Upper lobe of right lung (tissue), 1 donor: ENCODE data around the gene HSPA1B. TPM values are rescaled to one million over a fixed set of nuclear protein-coding genes. Genes with fewer than 3 reads are reported as not detected.
"Not testable (repeated sequence)": the region's sequence is repeated elsewhere in the genome, so short reads cannot be mapped to it uniquely, and the experiment has no call there.

Experiments
- ATAC-seq: fragments of 200-7000 bp; cut with Tn5 transposase; one replicate; pipeline ENCODE4 v1.9.1; 2020; ENCODE audit warnings: mild to moderate bottlenecking, moderate library complexity
- DNase-seq: peaks from one replicate; pipeline ENCODE4 v3.0.0-alpha.2; 2020
- H3K27ac ChIP-seq: fragments of 200-600 bp; one replicate; pipeline ENCODE4 v1.8.0; 2022
- H3K27me3 ChIP-seq: fragments of 200-600 bp; one replicate; pipeline ENCODE4 v1.8.0; 2022; ENCODE audit warnings: mild to moderate bottlenecking
- H3K36me3 ChIP-seq: fragments of 200-600 bp; one replicate; pipeline ENCODE4 v1.8.0; 2022
- H3K4me1 ChIP-seq: fragments of 200-600 bp; one replicate; pipeline ENCODE4 v1.8.0; 2022
- H3K4me3 ChIP-seq: fragments of 200-600 bp; one replicate; pipeline ENCODE4 v1.8.0; 2022; ENCODE audit warnings: mild to moderate bottlenecking
- H3K9me3 ChIP-seq: fragments of 200-600 bp; one replicate; pipeline ENCODE4 v1.8.0; 2022
- intact Hi-C: fragments of 100-400 bp; cut with DNase I; formaldehyde crosslinking; loops from one replicate; pipeline ENCODE4 v1.11.0; 2022
- total RNA-seq: library from RNA; stranded (reverse); fragmentation: NEBNext Ultra II Directional; extraction: Animal tissue kit (Norgen Biotek cat#: 25700); gene quantifications from one replicate; pipeline ENCODE4 v1.2.1, GENCODE V29; 2021
- TF ChIP-seq, protein P1 (sequence below): fragments of 200-600 bp; IDR thresholded peaks from one replicate; pipeline ENCODE4 v1.8.0; 2022; ENCODE audit warnings: antibody characterized with exemption
- donor health status: DM: no; HTN: yes; CAD: no; lungs with severe emphysema.

HSPA1B gene
- total RNA-seq, 1 donor from 2014 or later = 112 TPM

DNA sequence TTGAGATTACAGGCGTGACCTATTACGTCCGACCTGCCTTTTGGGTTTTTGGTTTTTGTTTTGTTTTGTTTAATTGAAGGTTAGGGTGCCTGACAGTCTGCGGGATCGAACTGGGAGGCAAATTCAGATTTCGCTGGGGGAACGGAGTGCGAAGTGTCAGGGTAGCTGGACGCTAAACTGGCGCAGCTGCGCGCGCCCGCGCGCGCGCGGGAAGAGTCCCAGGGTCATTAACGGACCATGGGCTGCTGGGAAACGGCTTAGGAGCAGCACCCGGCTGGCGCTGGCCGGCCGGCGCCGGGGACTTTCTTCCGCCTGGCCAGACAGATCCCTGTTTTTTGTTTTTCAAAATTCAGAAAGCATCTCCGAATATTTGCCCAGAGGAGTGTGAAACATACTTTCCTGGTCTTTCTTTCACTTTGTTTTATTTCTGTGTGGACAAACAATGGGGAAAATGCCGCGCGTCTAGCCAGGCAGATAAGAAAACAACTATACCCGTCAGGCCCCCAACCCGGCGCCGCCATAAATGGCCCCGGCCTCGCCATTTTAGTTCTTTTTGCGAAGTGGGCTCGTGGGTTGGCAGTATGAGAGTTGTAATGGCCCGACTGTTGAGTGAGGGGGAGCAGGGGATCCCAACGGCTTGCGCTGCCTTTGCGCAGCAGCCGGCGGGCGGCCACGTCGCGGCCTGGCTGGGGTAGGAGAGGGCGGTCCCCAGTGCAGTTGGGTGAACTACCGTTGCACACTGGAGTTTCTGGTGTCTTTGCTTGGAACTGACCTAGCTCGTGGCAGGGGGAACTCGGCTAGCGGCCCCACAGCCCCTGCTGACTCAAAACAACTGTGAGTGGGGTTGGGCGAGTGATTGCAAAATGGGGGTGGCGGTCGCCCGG is 7.1 kb downstream of the HSPA1B start:
- H3K27me3 ChIP-seq = no peaks in the 10 kb centered on the region
- peaks cover 49% of the 10 kb centered on the region for H3K4me1 ChIP-seq
- ATAC-seq = peak; percentile 91
- peaks cover 27% of the 10 kb centered on the region for H3K36me3 ChIP-seq
- peak; percentile 94 for DNase-seq
- TF ChIP-seq, protein P1, sequence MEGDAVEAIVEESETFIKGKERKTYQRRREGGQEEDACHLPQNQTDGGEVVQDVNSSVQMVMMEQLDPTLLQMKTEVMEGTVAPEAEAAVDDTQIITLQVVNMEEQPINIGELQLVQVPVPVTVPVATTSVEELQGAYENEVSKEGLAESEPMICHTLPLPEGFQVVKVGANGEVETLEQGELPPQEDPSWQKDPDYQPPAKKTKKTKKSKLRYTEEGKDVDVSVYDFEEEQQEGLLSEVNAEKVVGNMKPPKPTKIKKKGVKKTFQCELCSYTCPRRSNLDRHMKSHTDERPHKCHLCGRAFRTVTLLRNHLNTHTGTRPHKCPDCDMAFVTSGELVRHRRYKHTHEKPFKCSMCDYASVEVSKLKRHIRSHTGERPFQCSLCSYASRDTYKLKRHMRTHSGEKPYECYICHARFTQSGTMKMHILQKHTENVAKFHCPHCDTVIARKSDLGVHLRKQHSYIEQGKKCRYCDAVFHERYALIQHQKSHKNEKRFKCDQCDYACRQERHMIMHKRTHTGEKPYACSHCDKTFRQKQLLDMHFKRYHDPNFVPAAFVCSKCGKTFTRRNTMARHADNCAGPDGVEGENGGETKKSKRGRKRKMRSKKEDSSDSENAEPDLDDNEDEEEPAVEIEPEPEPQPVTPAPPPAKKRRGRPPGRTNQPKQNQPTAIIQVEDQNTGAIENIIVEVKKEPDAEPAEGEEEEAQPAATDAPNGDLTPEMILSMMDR = no peak
- H3K4me3 ChIP-seq = peak overlapping the region; percentile 86
- no peaks in the 10 kb centered on the region for H3K9me3 ChIP-seq
- intact Hi-C loops = loop anchor here (10.0 kb wide), 1 partner anchor 140 kb away; no protein-coding TSS in a partner anchor
- H3K27ac ChIP-seq = peak overlapping the region; percentile 93

DNA sequence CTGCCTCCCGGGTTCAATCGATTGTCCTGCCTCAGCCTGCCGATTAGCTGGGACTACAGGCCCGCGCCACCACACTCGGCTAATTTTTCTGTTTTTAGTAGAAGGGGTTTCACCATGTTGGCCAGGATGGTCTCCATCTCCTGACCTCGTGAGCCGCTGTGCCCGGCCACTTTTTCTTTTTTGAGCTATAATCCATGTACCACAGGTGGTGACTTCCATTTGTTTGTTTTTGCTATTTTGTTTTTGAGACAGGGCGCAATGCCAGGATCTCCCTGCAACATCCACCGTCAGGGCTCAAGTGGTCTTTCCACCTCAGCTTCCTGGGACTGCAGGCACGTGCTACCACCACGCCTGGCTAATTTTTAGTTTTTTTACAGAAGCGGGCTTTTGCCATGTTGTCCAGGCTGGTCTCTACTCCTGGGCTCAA is 8.5 kb downstream of the HSPA1B start:
- intact Hi-C loops = loop anchor here (10.0 kb wide), 1 partner anchor 141 kb away; no protein-coding TSS in a partner anchor
- Histone ChIP-seq H3K9me3 (no peaks in the 10 kb centered on the region), H3K4me1 (peaks cover 44% of the 10 kb centered on the region), H3K4me3 (peak overlapping the region; percentile 86), H3K27me3 (no peaks in the 10 kb centered on the region), H3K36me3 (peaks cover 42% of the 10 kb centered on the region), H3K27ac (peak overlapping the region; percentile 93)
- ATAC-seq (no peak), DNase-seq (no peak)
- TF ChIP-seq, protein P1 = no peak

DNA sequence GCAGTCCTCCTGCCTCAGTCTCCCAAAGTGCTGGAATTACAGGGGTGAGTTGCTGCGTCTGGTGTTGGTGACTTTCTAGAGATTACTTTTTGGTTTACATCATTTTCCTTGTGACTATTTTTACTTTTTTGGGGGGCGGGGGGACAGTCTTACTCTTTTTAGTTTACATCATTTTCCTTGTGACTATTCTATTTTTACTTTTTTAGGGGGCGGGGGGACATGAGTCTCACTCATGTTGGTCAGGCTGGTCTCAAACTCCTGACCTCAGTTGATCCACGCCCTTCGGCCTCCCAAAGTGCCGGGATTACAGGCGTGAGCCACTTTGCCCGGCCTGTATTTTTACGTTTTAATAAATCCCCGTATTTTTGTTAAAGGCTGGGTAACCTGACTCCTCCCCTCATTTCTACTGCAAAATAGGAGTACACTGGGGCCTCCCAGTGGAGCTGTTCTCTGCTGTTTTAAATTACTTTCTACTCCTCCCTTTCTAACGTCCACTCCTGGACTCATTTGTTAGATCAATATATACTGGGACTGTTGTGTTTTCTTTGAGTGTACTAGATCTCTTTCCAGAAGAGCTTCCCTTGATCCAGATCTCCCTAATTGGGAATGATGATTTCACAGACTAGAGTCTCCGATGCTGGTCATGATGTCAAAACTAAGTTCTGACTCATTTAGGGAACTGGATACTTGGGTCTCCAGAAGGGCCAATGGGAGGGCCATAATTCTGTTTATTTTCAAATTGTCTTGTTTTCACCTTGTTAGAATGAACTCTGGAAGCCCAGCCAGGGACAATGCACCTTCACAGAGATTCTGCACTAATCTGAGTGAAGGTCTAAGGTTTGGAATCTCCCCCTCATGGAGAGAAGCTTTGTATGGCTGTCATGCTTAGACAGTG is 9.2 kb downstream of the HSPA1B start:
- DNase-seq = no peak
- Histone ChIP-seq H3K27ac (peak overlapping the region; percentile 93), H3K27me3 (no peaks in the 10 kb centered on the region), H3K4me1 (peaks cover 38% of the 10 kb centered on the region), H3K9me3 (no peaks in the 10 kb centered on the region), H3K4me3 (peak overlapping the region; percentile 86), H3K36me3 (peaks cover 43% of the 10 kb centered on the region)
- TF ChIP-seq, protein P1 = no peak
- ATAC-seq = no peak
- intact Hi-C loops = loop anchor here (10.0 kb wide), 1 partner anchor 142 kb away; no protein-coding TSS in a partner anchor

DNA sequence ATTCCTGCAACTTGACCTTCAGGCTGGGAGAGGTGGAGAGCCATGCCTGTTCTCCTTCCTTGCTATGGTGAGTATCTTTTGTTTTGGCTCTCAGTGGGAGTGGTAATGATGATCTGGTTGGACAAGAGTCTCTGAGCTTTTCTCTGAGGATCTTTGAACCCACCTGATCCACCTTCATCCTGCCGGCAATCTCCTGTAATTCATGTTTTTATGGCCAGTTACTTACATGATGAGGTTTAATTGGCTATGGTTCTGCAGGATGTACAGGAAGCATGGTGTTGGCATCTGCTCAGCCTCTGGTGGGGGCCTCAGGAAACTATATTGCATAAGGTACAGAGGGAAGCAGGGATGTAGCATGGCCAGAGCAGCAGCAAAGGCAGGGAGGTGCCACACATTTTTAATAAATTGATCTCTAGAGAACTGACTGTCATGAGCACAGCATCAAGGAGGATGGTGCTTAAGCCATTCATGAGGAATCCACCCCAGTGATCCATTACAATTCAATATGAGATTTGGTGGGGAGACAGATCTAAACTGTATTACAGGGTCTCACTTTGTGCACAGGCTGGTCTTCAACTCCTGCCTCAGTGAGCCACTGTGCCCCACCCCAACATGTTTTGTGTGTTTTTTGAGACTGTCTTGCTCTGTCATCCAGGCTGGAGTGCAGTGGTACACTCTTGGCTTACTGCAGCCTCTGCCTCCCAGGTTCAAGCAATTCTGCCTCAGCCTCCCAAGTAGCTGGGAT is 10.0 kb downstream of the HSPA1B start:
- intact Hi-C loops = loop anchor here (10.0 kb wide), 1 partner anchor 143 kb away; no protein-coding TSS in a partner anchor
- Histone ChIP-seq H3K36me3 (peaks cover 43% of the 10 kb centered on the region), H3K27ac (peak overlapping the region; percentile 93), H3K4me1 (peaks cover 33% of the 10 kb centered on the region), H3K4me3 (peak overlapping the region; percentile 86), H3K9me3 (no peaks in the 10 kb centered on the region), H3K27me3 (no peaks in the 10 kb centered on the region)
- TF ChIP-seq, protein P1 = no peak
- ATAC-seq (no peak), DNase-seq (no peak)

DNA sequence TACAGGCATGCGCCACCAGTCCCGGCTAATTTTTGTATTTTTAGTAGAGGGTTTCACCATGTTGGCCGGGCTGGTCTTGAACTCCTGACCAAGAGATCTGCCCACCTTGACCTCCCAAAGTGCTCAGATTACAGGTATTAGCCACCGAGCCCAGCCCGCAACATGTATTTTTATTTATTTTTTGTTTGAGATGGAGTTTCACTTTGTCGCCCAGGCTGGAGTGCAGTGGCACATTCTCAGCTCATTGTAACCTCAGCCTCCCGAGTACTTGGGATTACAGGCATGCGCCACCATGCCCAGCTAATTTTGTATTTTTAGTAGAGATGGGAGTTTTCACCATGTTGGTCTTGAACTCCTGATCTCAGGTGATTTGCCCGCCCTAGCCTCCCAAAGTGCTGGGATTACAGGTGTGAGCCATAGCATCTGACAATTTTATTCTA is 10.6 kb downstream of the HSPA1B start:
- H3K9me3 ChIP-seq, ATAC-seq, H3K27me3 ChIP-seq, DNase-seq: not testable (repeated sequence)
- Histone ChIP-seq H3K27ac (peak overlapping the region; percentile 11), H3K4me1 (peaks cover 33% of the 10 kb centered on the region), H3K36me3 (peaks cover 43% of the 10 kb centered on the region), H3K4me3 (peak overlapping the region; percentile 3)
- intact Hi-C loops = loop anchor here (10.0 kb wide), 1 partner anchor 143 kb away; no protein-coding TSS in a partner anchor
